ENCODE measurements around the gene FCAMR. TPM values are rescaled to one million over a fixed set of nuclear protein-coding genes. Genes with fewer than 3 reads are reported as not detected.

FCAMR gene
- total RNA-seq, 1 donor from 2014 or later, result 0.07 TPM

DNA sequence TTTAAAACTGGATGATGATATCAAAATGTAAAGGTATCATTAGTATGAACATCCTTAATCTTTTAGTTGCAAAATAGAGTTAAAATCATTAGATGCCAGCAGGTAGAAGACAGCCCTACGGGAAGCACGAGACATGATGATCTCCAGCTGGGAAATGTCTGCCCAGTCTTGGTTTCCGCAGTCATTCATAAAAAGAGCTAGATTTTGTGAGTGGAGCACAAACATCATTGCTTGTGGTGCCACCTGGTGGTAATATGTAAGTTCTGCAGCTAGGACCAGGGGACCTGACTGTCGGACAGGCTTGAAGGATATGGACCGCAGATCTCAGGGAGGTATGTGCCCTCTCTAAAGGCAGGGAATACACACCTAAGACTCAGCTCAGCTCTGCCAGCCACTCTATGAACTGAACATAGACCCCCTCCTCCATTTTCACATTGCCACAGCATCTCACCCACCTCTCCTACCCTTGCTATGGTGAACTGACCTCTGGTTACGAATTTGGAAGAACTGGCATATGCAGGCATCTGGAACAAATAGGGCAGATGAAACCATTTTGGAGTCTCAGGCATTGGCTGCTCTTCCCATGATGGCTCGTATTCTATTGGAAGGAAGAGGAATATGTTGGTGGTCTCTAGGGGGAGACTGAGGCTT, 57.7 kb downstream of the FCAMR start:
- intact Hi-C loops (cut with micrococcal nuclease), result loop anchor here (1.0 to 5.0 kb wide), 5 partner anchors 70 to 278 kb away; no protein-coding TSS in a partner anchor

DNA sequence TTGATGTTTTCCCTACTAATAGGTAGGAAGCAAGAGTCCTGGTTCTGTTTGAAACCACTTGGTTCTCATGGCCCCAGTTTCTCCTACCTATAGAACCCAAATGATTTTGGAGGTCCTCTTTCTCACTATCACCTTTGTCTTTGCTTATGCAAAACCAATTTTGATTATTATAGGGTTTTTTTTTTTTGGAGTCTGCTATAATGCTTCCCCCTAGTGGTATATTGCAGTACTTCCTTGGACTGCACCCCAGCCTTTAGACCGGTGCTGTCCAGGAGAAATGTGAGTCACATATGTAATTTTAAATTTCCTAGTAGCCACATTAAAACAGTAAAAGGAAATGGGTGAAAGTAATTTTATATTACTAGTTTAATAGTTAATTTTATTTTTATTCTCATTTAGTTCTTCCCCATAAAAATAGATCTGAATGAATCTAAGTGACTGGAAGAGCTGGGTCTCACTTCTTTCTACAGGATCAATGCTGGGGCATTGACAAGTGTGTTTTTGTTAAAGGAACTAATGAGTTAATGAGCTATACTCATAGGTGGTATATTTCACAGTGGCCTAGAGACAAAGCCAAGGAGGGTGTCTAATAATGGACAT, 59.1 kb downstream of the FCAMR start:
- intact Hi-C loops (cut with micrococcal nuclease), result loop anchor here (1.0 to 5.0 kb wide), 3 partner anchors 46 to 177 kb away; partner anchors contain the start of gene IL20

DNA sequence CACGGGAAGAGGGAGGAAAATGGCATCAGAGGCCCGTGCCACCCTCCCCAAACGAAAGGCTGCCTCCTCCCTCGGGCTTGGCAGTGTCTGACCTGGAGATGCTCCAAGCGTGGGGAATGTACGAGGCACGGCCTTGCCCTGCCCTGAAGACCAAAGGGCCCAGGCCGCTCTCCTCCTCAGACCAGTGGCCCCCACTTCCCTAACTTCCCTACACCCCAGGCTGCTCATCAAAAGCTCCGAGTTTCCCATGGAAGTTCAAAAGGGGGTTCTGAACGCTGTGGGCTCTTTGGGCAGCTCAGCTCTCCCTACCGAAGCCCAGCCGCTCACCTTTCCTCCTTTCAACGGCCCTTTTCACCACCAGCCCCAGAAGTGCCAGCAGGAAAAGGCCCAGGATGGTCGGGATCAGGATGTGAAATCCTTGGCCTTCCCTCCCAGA, 60.4 kb downstream of the FCAMR start:
- intact Hi-C loops (cut with micrococcal nuclease), result loop anchor here (5.0 kb wide), 1 partner anchor 72 kb away; no protein-coding TSS in a partner anchor

DNA sequence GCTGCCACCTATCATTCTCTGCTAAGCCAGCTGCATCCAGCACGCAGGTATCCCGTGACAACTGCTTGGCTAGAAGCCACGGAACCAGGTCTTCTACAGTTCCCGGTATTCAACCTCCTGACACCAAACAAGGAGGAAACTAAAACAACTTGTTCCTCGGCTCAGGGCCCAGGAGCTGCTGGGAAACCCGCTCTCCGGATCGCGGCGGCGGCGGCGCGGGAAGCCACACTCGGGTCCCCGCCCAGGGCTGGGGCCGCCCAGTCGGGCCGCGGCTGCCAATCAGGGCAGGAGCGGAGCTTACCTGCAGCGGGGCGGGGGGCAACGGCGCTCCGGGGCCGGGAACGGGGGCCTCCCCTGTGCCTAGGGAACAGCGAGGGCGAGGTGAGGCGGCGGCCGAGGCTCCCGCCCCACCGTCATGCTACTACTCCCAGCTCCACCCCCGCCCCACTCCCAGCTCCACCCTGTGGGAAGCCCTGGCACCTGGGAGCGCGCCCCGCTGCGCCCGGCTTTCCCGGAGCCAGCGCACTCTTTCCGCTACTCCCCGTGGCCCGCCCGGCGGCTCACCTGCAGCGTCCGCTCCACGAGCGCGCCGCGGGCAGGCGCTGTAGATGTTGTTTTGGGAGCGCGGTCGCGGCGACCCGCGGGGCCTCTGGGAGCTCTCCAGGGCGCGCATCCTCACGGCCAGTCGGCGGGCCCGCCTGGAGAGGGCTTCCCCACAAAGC, 60.9 kb downstream of the FCAMR start:
- intact Hi-C loops (cut with micrococcal nuclease), result no loop called here

DNA sequence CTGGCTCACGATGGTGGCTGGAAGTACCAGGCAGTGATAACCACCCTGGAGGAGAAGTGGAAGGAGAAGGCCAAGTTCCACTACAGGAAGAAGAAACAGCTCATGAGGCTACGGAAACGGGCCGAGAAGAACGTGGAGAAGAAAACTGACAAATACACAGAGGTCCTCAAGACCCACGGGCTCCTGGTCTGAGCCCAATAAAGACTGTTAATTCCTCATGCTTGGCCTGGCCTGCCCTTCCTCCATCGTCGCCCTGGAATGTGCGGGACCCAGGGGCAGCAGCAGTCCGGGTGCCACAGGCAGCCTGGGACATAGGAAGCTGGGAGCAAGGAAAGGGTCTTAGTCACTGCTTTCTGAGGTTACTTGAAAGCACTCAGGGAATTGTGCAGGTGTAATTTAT, 62.2 kb downstream of the FCAMR start:
- intact Hi-C loops (cut with micrococcal nuclease), result no loop called here

Other genes with a start within 250 kb of the FCAMR start
- gene IL19, start 199.7 kb downstream of the FCAMR start, total RNA-seq, result 0.95 TPM in 1 of 2 replicates, not detected in the other
- gene IL10, start 198.0 kb downstream of the FCAMR start, total RNA-seq, result 1.00 and 2.6 TPM in 2 replicates
- not detected in 2 replicates for gene IL20, start 104.8 kb downstream of the FCAMR start, total RNA-seq
- gene IL24, start 73.0 kb downstream of the FCAMR start, total RNA-seq, result 0.32 and 0.77 TPM in 2 replicates
- 75.8 and 77.6 TPM in 2 replicates for gene FCMR, start 48.5 kb downstream of the FCAMR start, total RNA-seq
- gene PIGR, start 24.0 kb downstream of the FCAMR start, total RNA-seq, result not detected in 2 replicates
- gene C1orf116, start 62.3 kb upstream of the FCAMR start, total RNA-seq, result not detected in 2 replicates
- gene YOD1, start 80.7 kb upstream of the FCAMR start, total RNA-seq, result 7.4 and 7.5 TPM in 2 replicates
- 1.2 and 1.6 TPM in 2 replicates for gene PFKFB2, start 82.8 kb upstream of the FCAMR start, total RNA-seq
- 0.57 and 1.1 TPM in 2 replicates for gene C4BPB, start 118.4 kb upstream of the FCAMR start, total RNA-seq
- gene C4BPA, start 133.8 kb upstream of the FCAMR start, total RNA-seq, result not detected in 2 replicates